ENCODE results near the gene ZNRF2.
A peak's percentile ranks its signal among the peaks of the same experiment; 100 is the strongest.

Gene ZNRF2

DNA sequence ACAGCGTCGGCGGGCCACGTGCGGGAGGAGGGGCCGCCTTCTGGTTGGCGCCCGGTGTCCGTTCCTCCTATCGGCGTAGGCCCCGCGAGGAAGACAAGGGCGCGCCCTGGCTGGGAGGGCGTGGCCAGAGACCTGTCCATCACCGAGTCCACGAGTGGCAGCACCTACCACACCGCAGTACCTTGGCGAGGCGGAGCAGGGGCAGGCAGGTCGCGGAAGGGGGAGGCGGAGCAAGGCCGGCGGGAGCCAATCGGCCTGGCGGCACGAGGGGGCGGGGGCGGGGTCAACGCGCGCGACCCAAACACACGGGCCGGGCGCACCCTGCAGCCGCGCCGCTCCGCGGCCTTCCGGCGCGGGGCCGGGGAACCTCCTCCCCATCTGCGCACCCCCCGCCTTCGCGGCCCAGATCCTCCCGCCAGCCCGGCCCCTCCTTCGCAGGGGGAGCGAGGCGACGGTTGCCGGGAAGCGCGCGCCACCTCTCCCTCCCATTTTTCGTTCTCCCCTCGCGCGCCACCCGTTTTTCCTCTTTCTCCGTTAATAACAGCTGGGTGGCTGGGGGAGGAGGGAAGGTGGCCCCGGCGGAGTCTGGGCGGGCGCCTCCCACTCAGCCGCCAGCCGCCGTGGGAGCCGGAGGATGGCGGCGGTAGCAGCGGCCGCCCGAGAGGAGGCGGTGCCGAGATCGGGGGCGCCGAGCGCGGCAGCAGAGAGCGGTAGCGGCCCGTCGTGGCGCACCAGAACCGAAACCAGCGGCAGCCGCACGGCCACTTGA is at the start of gene ZNRF2:
Gene ZNRF2 (plus strand): TSS at position 300 of the 769 bp plus-strand sequence. CDS start 761 bp downstream, outside the sequence.
- Histone ChIP-seq H2AFZ (ENCODE audit: low read depth, low read length) (peak within 1 kb of the TSS; percentile 91), H3K4me1 (ENCODE audit: insufficient read depth, low read length) (peaks cover 20% of the 10 kb centered on the region), H3K9me3 (ENCODE audit: low read length) (no peaks in the 10 kb centered on the region), H3K27me3 (ENCODE audit: insufficient read depth, low read length) (peaks cover 8% of the 10 kb centered on the region), H3K36me3 (ENCODE audit: insufficient read depth, low read length) (no peaks in the 10 kb centered on the region), H3K4me3 (ENCODE audit: low read length) (peak within 1 kb of the TSS; percentile 76)

DNA sequence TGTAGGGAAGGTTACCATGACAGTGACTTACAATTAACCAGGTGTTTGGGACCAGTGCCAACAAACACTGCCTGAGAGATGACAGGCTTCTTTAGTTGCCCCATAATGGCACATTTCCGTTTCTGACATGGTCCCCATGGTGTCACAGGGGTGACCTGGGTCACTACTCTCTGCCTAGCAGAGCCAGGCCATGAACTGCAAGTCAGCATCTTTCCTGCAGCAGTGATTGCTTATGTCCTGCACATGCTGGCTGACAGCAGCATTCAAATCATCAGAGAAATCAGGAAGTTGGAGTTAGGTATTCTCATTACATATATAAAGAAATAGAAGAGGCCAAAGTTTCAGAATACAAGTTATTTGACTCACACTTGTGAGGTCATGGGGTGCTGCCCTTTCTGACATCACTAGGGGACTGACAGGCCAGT is 47.1 kb upstream of the ZNRF2 start:
- Histone ChIP-seq H3K4me3 (ENCODE audit: low read length) (no peak overlapping the region), H3K36me3 (ENCODE audit: insufficient read depth, low read length) (no peaks in the 10 kb centered on the region), H3K9me3 (ENCODE audit: low read length) (no peaks in the 10 kb centered on the region), H3K4me1 (ENCODE audit: insufficient read depth, low read length) (peaks cover 6% of the 10 kb centered on the region), H3K27me3 (ENCODE audit: insufficient read depth, low read length) (peaks cover 3% of the 10 kb centered on the region), H2AFZ (ENCODE audit: low read depth, low read length) (no peak overlapping the region)

DNA sequence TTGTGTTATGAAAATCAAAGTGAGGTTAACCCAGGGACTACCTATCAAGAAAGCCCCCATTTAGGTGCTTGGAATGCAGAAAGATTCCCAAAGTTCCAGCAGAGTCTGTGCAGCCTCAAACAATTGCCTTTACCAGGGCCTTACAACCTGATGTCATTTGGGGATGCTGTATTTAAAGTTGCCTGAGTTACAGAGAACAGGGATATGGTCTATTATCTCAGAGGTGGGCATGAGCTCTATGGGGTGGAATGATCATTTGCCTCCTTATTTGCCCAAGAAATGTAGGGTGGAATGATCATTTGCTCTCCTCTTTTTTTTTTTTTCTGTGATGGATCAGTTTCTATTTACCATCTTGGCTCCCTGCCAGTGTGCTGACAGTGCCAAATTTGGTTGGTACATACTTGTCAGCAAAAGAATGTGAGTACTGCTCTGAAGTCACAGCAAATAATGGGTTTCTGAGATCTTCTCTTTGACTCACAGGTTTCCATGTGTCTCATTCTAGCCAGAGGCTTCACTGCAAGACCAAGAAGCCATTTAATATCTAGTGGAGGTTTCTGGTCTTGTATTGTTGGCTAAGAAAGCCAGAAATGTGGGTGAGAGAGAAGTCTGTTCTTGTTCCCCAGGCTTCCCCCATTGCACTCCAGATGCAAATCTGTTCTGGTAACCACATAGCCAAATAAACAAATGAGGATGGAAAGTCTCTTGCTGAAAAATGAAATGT is 45.5 kb upstream of the ZNRF2 start:
- Histone ChIP-seq H3K4me3 (ENCODE audit: low read length) (no peak overlapping the region), H3K9me3 (ENCODE audit: low read length) (no peaks in the 10 kb centered on the region), H3K4me1 (ENCODE audit: insufficient read depth, low read length) (peaks cover 6% of the 10 kb centered on the region), H3K36me3 (ENCODE audit: insufficient read depth, low read length) (no peaks in the 10 kb centered on the region), H2AFZ (ENCODE audit: low read depth, low read length) (no peak overlapping the region), H3K27me3 (ENCODE audit: insufficient read depth, low read length) (peaks cover 3% of the 10 kb centered on the region)

DNA sequence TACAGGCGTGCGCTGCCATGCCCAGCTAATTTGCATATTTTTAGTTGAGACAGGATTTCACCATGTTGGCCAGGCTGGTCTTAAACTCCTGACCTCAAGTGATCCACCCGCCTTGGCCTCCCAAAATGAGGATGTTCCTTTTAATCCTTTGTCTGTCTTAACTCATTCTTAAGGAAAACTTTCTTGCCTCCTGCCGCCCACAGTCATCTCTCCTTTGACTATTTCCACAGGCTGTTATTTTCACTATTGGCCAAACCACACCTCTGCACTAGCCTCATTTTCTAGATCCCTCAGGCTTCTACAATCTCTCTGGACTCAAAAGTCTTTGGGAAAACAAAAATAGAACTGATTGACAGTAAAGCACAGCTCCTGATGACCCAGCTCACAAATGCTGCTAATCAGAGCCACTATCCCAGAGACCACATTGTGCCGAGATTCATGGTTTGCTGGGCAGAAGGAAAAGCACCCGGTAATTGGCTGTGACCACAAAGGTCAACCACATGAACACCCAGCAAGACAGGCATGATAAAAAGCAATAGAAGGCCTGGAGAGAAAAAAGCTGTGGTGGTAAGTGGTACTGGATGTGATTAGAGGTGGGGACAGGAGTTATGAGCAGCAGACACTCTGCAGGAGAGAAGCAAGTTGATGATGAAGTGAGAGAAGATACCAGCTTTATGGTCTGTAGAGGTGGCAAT is 44.1 kb upstream of the ZNRF2 start:
- Histone ChIP-seq H3K4me3 (ENCODE audit: low read length) (no peak overlapping the region), H3K4me1 (ENCODE audit: insufficient read depth, low read length) (peaks cover 6% of the 10 kb centered on the region), H3K9me3 (ENCODE audit: low read length) (no peaks in the 10 kb centered on the region)

DNA sequence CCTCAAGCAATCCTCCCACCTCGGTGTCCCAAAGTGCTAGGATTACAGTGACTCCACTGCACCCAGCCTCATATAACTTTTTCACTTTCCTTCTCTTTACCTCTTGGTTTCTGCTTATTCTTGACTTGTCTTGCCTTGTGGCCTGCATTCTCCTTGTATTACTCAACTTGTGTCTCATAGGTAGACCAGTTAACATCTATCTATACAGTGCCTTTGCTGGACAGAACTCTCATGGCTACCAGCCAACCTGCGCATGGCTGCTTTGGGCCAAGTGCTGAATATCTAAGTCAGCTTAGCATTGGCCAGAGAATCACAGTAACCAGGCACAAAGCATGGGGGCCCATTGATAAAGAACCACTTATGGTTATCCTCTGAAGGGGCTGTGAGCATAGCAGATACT is 42.6 kb upstream of the ZNRF2 start:
- Histone ChIP-seq H3K36me3 (ENCODE audit: insufficient read depth, low read length) (no peaks in the 10 kb centered on the region), H3K4me1 (ENCODE audit: insufficient read depth, low read length) (peaks cover 8% of the 10 kb centered on the region), H3K4me3 (ENCODE audit: low read length) (no peak overlapping the region)

More for the DNA sequence above, 44.1 kb upstream of the ZNRF2 start:
- Histone ChIP-seq H3K36me3 (ENCODE audit: insufficient read depth, low read length) (no peaks in the 10 kb centered on the region), H2AFZ (ENCODE audit: low read depth, low read length) (no peak overlapping the region), H3K27me3 (ENCODE audit: insufficient read depth, low read length) (peaks cover 3% of the 10 kb centered on the region)

DNA sequence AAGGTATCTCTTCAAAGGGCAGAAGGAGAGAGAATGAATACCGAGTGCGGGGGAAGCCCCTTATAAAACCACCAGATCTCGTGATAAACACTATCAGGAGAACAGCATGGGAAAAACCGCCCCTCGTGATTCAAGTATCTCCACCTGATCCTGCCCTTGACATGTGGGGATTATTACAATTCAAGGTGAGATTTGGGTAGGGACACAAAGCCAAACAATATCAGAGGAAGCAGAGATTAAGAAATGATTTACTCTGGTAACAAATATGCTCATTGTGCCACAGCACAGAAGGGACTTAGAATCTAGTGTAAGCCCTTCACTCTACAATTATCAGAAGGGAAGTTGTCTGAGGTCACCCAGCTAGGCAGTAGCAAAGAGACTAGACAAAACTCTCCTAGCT is 40.1 kb upstream of the ZNRF2 start:
- Histone ChIP-seq H3K4me1 (ENCODE audit: insufficient read depth, low read length) (peaks cover 24% of the 10 kb centered on the region), H3K9me3 (ENCODE audit: low read length) (no peaks in the 10 kb centered on the region), H3K36me3 (ENCODE audit: insufficient read depth, low read length) (no peaks in the 10 kb centered on the region), H2AFZ (ENCODE audit: low read depth, low read length) (no peak overlapping the region), H3K27me3 (ENCODE audit: insufficient read depth, low read length) (no peaks in the 10 kb centered on the region), H3K4me3 (ENCODE audit: low read length) (no peak overlapping the region)

More for the DNA sequence above, 42.6 kb upstream of the ZNRF2 start:
- Histone ChIP-seq H2AFZ (ENCODE audit: low read depth, low read length) (no peak overlapping the region), H3K27me3 (ENCODE audit: insufficient read depth, low read length) (peaks cover 3% of the 10 kb centered on the region), H3K9me3 (ENCODE audit: low read length) (no peaks in the 10 kb centered on the region)

DNA sequence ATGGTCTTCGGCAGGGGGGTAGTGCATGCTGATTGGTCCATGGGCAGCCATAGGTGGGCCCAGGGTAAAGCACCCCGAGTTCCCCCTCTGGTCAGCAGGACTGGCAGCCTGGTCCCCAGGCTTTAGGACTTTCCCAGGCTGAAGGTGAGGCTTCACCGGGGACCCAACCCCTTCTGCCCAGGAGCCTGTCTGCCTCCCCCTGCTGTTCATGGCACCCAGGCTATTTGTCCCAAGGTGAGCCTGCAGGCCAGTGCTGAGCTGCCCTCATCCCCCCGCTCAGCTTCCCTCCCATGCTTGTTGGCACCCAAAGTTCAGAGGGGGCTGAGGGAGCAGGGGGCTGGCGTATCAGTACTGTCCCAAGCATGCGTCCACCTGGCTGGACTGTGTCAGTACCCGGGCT is 38.5 kb upstream of the ZNRF2 start:
- H2AFZ ChIP-seq (ENCODE audit: low read depth, low read length) = no peak overlapping the region
- H3K36me3 ChIP-seq (ENCODE audit: insufficient read depth, low read length) = no peaks in the 10 kb centered on the region
- no peak overlapping the region for H3K4me3 ChIP-seq (ENCODE audit: low read length)
- H3K4me1 ChIP-seq (ENCODE audit: insufficient read depth, low read length) = peaks cover 18% of the 10 kb centered on the region
- no peaks in the 10 kb centered on the region for H3K27me3 ChIP-seq (ENCODE audit: insufficient read depth, low read length)
- H3K9me3 ChIP-seq (ENCODE audit: low read length) = no peaks in the 10 kb centered on the region

DNA sequence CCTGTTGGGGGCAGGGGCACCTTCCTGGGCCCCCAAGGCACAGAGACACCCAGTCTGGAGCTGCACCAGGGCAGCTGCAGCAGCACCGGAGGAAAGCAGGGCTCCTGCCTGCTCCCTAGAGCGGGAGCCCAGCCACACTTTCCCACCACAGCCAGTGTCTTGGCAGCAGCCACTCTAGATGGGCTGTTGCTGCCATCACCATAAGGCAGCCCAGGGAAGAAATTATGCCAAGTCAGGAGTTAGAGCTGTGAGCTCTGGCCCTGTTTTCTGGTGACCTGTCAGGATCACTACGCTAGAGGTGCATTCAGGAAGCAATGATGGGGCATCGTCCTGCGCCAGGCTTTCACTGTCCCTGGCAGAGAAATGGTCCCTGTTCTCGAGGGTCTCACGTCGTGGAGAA is 38.0 kb upstream of the ZNRF2 start:
- Histone ChIP-seq H2AFZ (ENCODE audit: low read depth, low read length) (no peak overlapping the region), H3K9me3 (ENCODE audit: low read length) (no peaks in the 10 kb centered on the region), H3K4me3 (ENCODE audit: low read length) (no peak overlapping the region), H3K4me1 (ENCODE audit: insufficient read depth, low read length) (peaks cover 18% of the 10 kb centered on the region), H3K27me3 (ENCODE audit: insufficient read depth, low read length) (no peaks in the 10 kb centered on the region), H3K36me3 (ENCODE audit: insufficient read depth, low read length) (no peaks in the 10 kb centered on the region)

DNA sequence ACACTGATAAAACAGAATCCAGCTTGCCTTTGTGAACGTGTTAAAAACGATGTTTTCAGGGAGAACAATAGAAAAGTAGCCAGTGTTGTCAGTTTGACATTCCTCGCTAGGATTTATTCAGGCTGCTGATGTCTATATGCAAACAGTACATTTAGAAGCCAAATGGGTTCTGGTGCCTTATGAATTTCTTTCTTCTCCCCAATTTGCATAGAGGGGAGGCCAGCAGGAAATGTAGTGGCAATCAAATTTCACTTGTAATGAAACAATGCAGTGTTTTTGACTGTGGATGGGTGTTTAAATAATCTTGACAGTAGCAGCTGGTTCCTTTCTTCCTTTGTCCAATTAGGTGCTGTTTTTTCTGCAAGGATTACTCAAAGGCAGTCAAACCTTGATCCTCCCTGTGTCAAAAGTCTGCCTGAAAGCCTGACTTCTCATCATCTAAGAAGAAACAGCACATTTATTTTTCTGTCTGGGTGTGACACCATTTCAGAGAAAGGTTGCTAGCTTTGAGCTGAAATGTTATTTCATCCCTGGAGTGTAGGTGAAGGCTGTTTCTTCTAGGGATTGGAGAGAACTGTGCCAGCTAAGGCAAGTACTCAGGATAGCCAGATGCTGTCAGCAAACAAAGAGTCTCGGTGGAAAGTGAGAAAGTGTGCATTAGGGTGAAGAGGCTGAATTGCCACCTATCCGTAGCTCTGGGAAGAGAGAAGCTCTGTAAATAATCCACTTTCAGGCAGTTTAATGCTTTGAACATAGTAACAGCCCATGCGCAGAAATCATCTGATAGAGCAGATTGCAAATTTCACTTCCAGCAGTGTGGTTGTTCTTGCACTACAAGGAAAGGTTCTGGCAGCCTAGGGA is 36.6 kb upstream of the ZNRF2 start:
- H3K4me3 ChIP-seq (ENCODE audit: low read length) = no peak overlapping the region
- H3K27me3 ChIP-seq (ENCODE audit: insufficient read depth, low read length) = no peaks in the 10 kb centered on the region
- no peak overlapping the region for H2AFZ ChIP-seq (ENCODE audit: low read depth, low read length)
- H3K4me1 ChIP-seq (ENCODE audit: insufficient read depth, low read length) = peaks cover 20% of the 10 kb centered on the region
- H3K36me3 ChIP-seq (ENCODE audit: insufficient read depth, low read length) = no peaks in the 10 kb centered on the region
- no peaks in the 10 kb centered on the region for H3K9me3 ChIP-seq (ENCODE audit: low read length)

DNA sequence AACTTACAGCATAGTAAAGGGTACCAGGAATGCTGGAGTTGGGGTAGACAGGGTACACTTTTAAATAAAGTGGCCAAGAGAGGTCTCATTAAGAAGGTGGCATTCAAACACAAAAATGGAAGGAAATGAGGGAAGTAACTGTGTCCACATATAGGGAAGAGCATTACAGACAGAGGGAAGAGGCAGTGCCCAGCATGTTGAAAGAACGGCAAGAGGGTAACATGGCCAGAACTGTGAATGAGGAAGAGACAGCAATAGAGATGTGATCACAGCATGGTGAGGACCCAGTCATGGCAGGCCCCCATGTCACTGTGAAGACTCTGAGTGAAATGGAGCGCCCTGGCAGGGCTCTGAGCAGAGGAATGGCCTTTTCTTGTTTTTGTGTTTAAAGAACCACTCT is 35.1 kb upstream of the ZNRF2 start:
- Histone ChIP-seq H3K4me1 (ENCODE audit: insufficient read depth, low read length) (peaks cover 20% of the 10 kb centered on the region), H3K4me3 (ENCODE audit: low read length) (no peak overlapping the region), H2AFZ (ENCODE audit: low read depth, low read length) (no peak overlapping the region), H3K27me3 (ENCODE audit: insufficient read depth, low read length) (peaks cover 6% of the 10 kb centered on the region), H3K36me3 (ENCODE audit: insufficient read depth, low read length) (no peaks in the 10 kb centered on the region), H3K9me3 (ENCODE audit: low read length) (no peaks in the 10 kb centered on the region)

DNA sequence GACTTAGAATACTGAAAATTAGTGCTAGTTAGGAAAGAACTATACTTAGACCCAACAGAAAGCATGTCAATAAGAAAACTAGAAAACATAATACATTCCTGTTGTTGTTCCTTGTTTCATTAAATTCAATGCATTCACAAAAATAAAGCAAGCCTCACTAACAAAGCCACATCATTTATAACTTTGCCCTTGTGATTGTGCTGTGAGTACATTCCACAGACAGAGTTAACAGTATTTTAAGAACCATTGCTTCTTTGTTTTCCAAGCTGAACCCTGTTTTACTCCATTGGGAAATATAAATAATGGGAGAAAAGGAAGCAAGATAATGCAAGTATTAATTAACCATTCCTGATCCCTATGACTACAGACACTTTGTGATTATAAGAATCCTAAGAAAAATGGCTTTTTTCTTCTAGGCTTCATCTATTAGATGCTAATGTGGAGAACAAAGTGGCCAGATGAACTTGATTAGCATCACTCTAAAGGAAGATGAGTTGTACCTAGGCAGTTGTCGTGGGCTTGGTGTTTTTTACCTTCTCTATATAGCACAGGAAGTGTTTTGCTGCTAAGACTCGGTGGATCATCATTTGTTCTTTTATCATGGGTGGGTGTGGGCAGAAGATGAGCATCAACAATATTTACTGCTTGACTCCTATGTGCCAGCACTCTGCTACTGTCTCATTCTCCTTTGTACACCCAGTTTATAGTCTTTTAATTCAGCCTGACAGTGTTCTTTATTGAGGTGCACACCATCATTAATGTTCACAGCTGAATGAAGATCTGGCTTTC is 34.2 kb upstream of the ZNRF2 start:
- no peaks in the 10 kb centered on the region for H3K9me3 ChIP-seq (ENCODE audit: low read length)
- peaks cover 20% of the 10 kb centered on the region for H3K4me1 ChIP-seq (ENCODE audit: insufficient read depth, low read length)
- H3K36me3 ChIP-seq (ENCODE audit: insufficient read depth, low read length) = no peaks in the 10 kb centered on the region
- H2AFZ ChIP-seq (ENCODE audit: low read depth, low read length) = no peak overlapping the region
- peaks cover 6% of the 10 kb centered on the region for H3K27me3 ChIP-seq (ENCODE audit: insufficient read depth, low read length)
- H3K4me3 ChIP-seq (ENCODE audit: low read length) = no peak overlapping the region

Measured in neuron (in vitro differentiated cells).